Transverse colon (tissue), 4 donors: ENCODE results near the gene ACOX2. TPM values are rescaled to one million over a fixed set of nuclear protein-coding genes. Genes with fewer than 3 reads are reported as not detected.

Source experiments
- DNase-seq: peaks from one replicate; pipeline ENCODE4 v3.0.0-alpha.2; 2019
- H3K27ac ChIP-seq, 4 donors: fragments of 200-600 bp; sonication (generic); 2 replicates each; pipeline ENCODE4 v1.5.1; 2016 to 2018; ENCODE audit warnings: inconsistent platforms in 4 of 4
- H3K27me3 ChIP-seq: fragments of 200-600 bp; sonication (generic); 2 replicates; pipeline ENCODE4 v1.5.1; 2017; ENCODE audit warnings: inconsistent platforms
- H3K36me3 ChIP-seq, 4 donors: fragments of 200-600 bp; sonication (generic); 2 replicates each; pipeline ENCODE4 v1.5.1; 2017 to 2019; ENCODE audit warnings: inconsistent platforms in 4 of 4
- H3K4me1 ChIP-seq, 4 donors: fragments of 200-600 bp; sonication (generic); 2 replicates each; pipeline ENCODE4 v1.5.1; 2017 to 2020; ENCODE audit warnings: inconsistent platforms in 4 of 4
- H3K4me3 ChIP-seq, 4 donors: fragments of 200-600 bp; sonication (generic); 1 replicate in 1 of 4; 2 replicates in 3 of 4; pipeline versions ENCODE4 v1.5.1 to v1.6.1; 2017 to 2019; ENCODE audit warnings: inconsistent platforms in 4 of 4
- H3K9me3 ChIP-seq, 2 donors: fragments of 200-600 bp; sonication (generic); 2 replicates each; pipeline ENCODE4 v1.5.1; 2017 to 2019; ENCODE audit warnings: inconsistent platforms in 2 of 2
- EP300 ChIP-seq: sonication (generic); formaldehyde crosslinking; IDR thresholded peaks from one replicate; pipeline ENCODE4 v1.6.1; 2017; ENCODE audit warnings: antibody characterized with exemption, low read depth
- POLR2A ChIP-seq: fragments of 450-650 bp; IDR thresholded peaks from one replicate; pipeline ENCODE4 v1.6.1; 2016; ENCODE audit warnings: antibody characterized with exemption, mild to moderate bottlenecking, moderate library complexity
- POLR2AphosphoS5 ChIP-seq, 3 donors: sonication (generic); formaldehyde crosslinking; IDR thresholded peaks; one replicate each; pipeline ENCODE4 v1.6.1; 2016; ENCODE audit warnings: antibody characterized with exemption in 3 of 3
- WGBS, 2 donors: methylation state at CpG; one replicate each; pipeline ENCODE4 v1.1.5; 2018; ENCODE audit warnings: low coverage in 1 of 2; 5-methylcytosine and 5-hydroxymethylcytosine counted together
- in situ Hi-C, 4 donors: fragments of 200-750 bp; cut with MboI; loops; one replicate each; pipeline versions ENCODE4 v1.15.0 to v1.15.1; 2017; ENCODE audit warnings: low sequenced_read_pairs in 3 of 4, low pct_ligation_motif_present in 1 of 4, low pct_unique_long_range_greater_than_20kb in 1 of 4
- intact Hi-C: fragments of 100-400 bp; cut with DNase I; formaldehyde crosslinking; loops from one replicate; pipeline ENCODE4 v1.15.1; 2023; ENCODE audit warnings: low total_unique reads
- total RNA-seq, 4 donors: library from RNA; depleted of rRNA; stranded (reverse); fragments of >200 nt; gene quantifications; one replicate each; pipeline ENCODE4 v1.1.0, GENCODE V29; 2016
- TF ChIP-seq, protein P1 (sequence below), 5 experiments: fragments of 200-600 bp in 3 of 5; fragments of 450-650 bp in 2 of 5; sonication (generic) in 3 of 5; IDR thresholded peaks; 1 replicate in 2 of 5; 2 replicates in 3 of 5; pipeline ENCODE4 v1.5.1; 2016 to 2017; ENCODE audit warnings: antibody characterized with exemption in 5 of 5, inconsistent platforms in 3 of 5, mild to moderate bottlenecking in 2 of 5, moderate library complexity in 1 of 5

Gene ACOX2
- total RNA-seq, 4 donors from 2014 or later = 28.3 to 125 (median 37.9) TPM

DNA sequence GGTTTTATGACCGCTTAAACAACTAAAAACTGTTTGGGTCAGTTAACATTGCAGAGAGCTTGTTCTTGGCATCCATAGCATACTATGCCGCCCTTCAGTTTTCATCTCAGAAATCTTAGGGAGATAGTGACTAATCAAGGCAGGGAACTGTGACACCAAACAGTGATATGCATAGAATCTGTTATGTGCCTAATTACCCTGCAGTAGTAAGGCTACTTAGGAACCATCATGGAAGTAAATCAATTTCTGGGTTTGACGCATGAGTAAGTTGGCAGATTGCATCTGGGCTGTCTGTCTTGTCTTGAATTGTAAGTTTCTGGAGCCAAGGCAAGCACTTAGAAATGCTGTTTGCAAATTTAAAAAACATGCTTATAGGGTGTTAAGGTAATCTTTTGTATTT lies 22.6 kb downstream of the ACOX2 start:
- peaks cover 0 to 35% (median 3%) of the 10 kb centered on the region in 4 donors for H3K36me3 ChIP-seq

DNA sequence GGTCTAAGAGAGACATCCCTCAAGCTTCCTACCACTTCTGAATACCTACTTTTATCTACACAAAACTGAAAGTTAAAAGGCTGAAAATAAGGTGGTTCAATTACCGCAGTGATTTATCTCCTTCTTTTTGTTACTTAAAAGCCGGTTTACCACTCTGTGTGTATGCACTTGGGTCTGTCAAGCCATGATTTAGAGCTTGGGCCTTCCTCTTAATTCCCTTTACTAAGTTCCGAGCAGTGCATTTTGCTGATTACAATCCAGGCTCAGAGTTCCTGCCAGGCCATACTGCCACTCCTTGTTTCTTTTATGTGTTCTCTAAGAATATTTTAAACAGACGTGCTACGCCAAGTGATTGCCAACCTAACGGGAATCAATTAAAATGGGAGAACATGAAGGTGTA lies 28.6 kb downstream of the ACOX2 start:
- 72 to 75% methylated on average over 6 of the region's 6 CpGs for WGBS, 2 donors
- no peak for TF ChIP-seq EP300
- no peak for TF ChIP-seq POLR2A
- TF ChIP-seq, protein P1, sequence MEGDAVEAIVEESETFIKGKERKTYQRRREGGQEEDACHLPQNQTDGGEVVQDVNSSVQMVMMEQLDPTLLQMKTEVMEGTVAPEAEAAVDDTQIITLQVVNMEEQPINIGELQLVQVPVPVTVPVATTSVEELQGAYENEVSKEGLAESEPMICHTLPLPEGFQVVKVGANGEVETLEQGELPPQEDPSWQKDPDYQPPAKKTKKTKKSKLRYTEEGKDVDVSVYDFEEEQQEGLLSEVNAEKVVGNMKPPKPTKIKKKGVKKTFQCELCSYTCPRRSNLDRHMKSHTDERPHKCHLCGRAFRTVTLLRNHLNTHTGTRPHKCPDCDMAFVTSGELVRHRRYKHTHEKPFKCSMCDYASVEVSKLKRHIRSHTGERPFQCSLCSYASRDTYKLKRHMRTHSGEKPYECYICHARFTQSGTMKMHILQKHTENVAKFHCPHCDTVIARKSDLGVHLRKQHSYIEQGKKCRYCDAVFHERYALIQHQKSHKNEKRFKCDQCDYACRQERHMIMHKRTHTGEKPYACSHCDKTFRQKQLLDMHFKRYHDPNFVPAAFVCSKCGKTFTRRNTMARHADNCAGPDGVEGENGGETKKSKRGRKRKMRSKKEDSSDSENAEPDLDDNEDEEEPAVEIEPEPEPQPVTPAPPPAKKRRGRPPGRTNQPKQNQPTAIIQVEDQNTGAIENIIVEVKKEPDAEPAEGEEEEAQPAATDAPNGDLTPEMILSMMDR (IDR thresholded peaks at IDR 0.05) = no peak
- TF ChIP-seq POLR2AphosphoS5 (IDR thresholded peaks at IDR 0.05) = no peak
- Histone ChIP-seq H3K27me3 (no peaks in the 10 kb centered on the region), H3K36me3 (no peaks in the 10 kb centered on the region), H3K9me3 (no peaks in the 10 kb centered on the region), H3K27ac (no peak overlapping the region), H3K4me1 (peaks cover 0 to 7% (median 0%) of the 10 kb centered on the region in 4 donors), H3K4me3 (no peak overlapping the region)
- intact Hi-C loops = no loop called here
- in situ Hi-C loops = no loop called here
- DNase-seq = no peak

More for the DNA sequence above, 22.6 kb downstream of the ACOX2 start:
- intact Hi-C loops = no loop called here
- H3K27ac ChIP-seq = no peak overlapping the region
- H3K9me3 ChIP-seq = no peaks in the 10 kb centered on the region
- WGBS, 2 donors = 93 to 100% methylated on average over 1 to 3 of the region's 3 CpGs
- H3K27me3 ChIP-seq = no peaks in the 10 kb centered on the region
- in situ Hi-C loops = no loop called here
- no peak overlapping the region for H3K4me3 ChIP-seq
- TF ChIP-seq POLR2AphosphoS5 (IDR thresholded peaks at IDR 0.05) = no peak
- no peak for TF ChIP-seq EP300
- no peak for TF ChIP-seq POLR2A
- TF ChIP-seq, protein P1 (IDR thresholded peaks at IDR 0.05) = no peak
- H3K4me1 ChIP-seq = no peaks in the 10 kb centered on the region
- no peak for DNase-seq

DNA sequence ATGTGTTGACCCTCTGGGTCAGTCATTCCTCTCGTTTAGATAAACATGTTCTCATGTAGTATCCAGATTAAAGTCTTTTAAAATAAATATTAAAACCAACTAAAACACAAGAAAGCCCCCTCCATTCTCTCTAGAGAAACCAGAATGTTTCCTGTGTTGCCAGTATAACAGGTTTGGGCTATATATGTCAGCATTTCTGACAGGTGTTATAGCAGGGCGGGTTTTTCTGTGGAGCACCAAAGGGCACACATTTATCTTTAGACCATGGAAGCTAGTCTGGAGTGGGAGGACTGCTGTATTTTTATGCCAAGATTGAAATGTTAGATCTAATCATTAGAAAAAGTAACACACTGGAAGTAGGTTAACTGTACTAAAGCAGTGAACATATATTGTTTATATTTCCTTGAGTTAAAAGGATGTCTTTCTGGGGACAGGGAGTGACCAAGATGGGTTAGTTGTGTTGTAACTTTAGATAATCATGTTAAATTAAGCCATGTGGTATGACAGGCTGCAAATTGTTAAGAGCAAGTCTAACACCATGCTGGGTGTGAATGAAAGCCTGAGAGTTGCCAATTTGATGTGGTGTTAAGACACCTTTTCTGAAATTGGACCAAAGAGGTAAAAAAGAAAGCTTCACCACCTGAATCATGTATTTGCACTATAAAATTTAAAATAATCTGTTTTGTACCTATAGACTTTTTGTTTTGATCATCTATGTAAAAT lies 29.5 kb downstream of the ACOX2 start:
- Histone ChIP-seq H3K27ac (no peak overlapping the region), H3K27me3 (no peaks in the 10 kb centered on the region), H3K4me3 (no peak overlapping the region), H3K36me3 (no peaks in the 10 kb centered on the region), H3K9me3 (no peaks in the 10 kb centered on the region), H3K4me1 (peaks cover 0 to 7% (median 0%) of the 10 kb centered on the region in 4 donors)
- intact Hi-C loops = no loop called here
- in situ Hi-C loops = no loop called here
- no peak for TF ChIP-seq EP300
- TF ChIP-seq POLR2A = no peak
- TF ChIP-seq POLR2AphosphoS5 (IDR thresholded peaks at IDR 0.05) = no peak
- TF ChIP-seq, protein P1 (IDR thresholded peaks at IDR 0.05) = no peak
- no peak for DNase-seq
- WGBS, 2 donors = 52 to 62% methylated on average over 2 of the region's 2 CpGs

DNA sequence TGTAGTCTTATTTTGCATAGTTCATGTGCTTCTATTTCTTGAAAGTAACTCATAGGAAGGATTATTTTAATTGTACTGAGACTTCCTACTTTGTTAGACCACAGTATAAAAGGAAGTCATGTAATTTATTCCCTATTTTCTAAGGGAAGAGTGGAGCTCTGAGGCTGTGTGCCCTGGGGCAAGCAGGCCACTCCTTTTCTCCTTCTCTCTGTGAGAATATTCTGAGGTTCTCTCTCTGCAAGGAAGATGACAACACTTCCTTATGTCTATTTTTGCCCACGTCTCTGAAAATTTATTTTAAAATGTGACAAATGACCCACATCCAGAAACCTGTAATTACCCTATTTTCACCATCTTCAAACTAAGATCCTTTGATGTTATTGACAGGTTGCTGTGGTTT lies 34.1 kb downstream of the ACOX2 start:
- intact Hi-C loops = no loop called here
- Histone ChIP-seq H3K9me3 (no peaks in the 10 kb centered on the region), H3K27ac (no peak overlapping the region), H3K4me1 (peaks cover 0 to 11% (median 0%) of the 10 kb centered on the region in 4 donors), H3K4me3 (no peak overlapping the region), H3K27me3 (no peaks in the 10 kb centered on the region), H3K36me3 (peaks cover 0 to 13% (median 6%) of the 10 kb centered on the region in 4 donors)
- TF ChIP-seq, protein P1 (IDR thresholded peaks at IDR 0.05) = no peak
- no peak for TF ChIP-seq EP300
- no peak for TF ChIP-seq POLR2A
- TF ChIP-seq POLR2AphosphoS5 (IDR thresholded peaks at IDR 0.05) = no peak
- no peak for DNase-seq
- in situ Hi-C loops = no loop called here
- WGBS, 2 donors = 44 to 47% methylated on average over 1 of the region's 1 CpG
